ENCODE results near the gene PRPS1.
"Not testable (repeated sequence)": the region's sequence is repeated elsewhere in the genome, so short reads cannot be mapped to it uniquely, and the experiment has no call there.

The PRPS1 gene

GRCh38 chrX:107678957-107679740 lies 50.8 kb downstream of the PRPS1 start:
- peaks cover 8% of the 10 kb centered on the region for H3K27me3 ChIP-seq (ENCODE audit: insufficient read depth, low read depth, severe bottlenecking)
- H3K9me3 ChIP-seq (ENCODE audit: severe bottlenecking), result no peaks in the 10 kb centered on the region
- H3K4me3 ChIP-seq (ENCODE audit: low read depth, low read length), result no peak overlapping the region
- no peaks in the 10 kb centered on the region for H3K36me3 ChIP-seq
- no peak for DNase-seq
- no peak overlapping the region for H3K27ac ChIP-seq
- TF ChIP-seq, protein P1, sequence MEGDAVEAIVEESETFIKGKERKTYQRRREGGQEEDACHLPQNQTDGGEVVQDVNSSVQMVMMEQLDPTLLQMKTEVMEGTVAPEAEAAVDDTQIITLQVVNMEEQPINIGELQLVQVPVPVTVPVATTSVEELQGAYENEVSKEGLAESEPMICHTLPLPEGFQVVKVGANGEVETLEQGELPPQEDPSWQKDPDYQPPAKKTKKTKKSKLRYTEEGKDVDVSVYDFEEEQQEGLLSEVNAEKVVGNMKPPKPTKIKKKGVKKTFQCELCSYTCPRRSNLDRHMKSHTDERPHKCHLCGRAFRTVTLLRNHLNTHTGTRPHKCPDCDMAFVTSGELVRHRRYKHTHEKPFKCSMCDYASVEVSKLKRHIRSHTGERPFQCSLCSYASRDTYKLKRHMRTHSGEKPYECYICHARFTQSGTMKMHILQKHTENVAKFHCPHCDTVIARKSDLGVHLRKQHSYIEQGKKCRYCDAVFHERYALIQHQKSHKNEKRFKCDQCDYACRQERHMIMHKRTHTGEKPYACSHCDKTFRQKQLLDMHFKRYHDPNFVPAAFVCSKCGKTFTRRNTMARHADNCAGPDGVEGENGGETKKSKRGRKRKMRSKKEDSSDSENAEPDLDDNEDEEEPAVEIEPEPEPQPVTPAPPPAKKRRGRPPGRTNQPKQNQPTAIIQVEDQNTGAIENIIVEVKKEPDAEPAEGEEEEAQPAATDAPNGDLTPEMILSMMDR (IDR thresholded peaks at IDR 0.05; ENCODE audit: low read depth, low read length), result no peak

GRCh38 chrX:107682256-107682655 lies 53.9 kb downstream of the PRPS1 start:
- Histone ChIP-seq H3K27ac (no peak overlapping the region), H3K4me3 (ENCODE audit: low read depth, low read length) (no peak overlapping the region), H3K27me3 (ENCODE audit: insufficient read depth, low read depth, severe bottlenecking) (peaks cover 4% of the 10 kb centered on the region), H3K9me3 (ENCODE audit: severe bottlenecking) (no peaks in the 10 kb centered on the region), H3K36me3 (no peaks in the 10 kb centered on the region)
- DNase-seq, result no peak
- TF ChIP-seq, protein P1 (IDR thresholded peaks at IDR 0.05; ENCODE audit: low read depth, low read length), result no peak

DNA sequence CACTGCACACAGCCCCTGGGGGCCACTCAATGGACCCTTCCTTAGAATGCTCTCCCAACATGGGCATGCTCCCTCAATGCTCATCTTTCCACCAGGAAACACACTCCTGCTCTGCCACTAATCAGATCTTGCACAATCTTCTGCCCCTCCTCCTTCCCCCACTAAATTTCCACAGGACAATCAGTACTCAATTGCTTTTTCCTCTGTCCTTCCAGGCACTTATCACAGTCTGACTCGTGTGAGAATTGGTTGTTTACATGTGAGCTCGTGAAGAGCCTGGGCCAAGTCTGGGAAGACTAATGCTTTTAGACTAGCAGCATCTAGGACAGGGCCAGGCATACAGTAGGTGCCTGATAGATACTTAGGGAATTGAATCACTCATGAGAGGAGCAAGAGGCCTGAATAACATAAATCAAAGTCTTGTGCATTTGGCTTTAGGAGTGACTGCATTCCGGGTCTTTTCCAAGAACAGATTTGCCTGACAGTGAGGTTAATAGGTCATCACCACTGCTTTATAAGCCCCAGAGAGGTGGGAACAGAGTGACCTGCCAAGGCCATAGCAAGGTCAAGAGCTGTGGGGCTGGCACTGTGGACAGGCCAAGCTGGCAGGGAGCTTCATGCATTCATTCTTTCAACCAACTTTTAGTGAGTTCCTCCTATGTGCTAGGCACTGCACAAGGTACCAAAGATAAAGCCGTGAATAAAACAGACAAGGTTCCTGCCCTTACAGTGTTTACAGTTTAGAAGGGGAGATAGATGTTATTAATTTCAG lies 55.0 kb downstream of the PRPS1 start:
- TF ChIP-seq, protein P1 (IDR thresholded peaks at IDR 0.05; ENCODE audit: low read depth, low read length), result no peak
- no peak overlapping the region for H3K27ac ChIP-seq
- no peak for DNase-seq

GRCh38 chrX:107683931-107684330 lies 55.6 kb downstream of the PRPS1 start:
- no peak overlapping the region for H3K27ac ChIP-seq
- peaks cover 4% of the 10 kb centered on the region for H3K27me3 ChIP-seq (ENCODE audit: insufficient read depth, low read depth, severe bottlenecking)
- no peaks in the 10 kb centered on the region for H3K9me3 ChIP-seq (ENCODE audit: severe bottlenecking)
- no peak overlapping the region for H3K4me3 ChIP-seq (ENCODE audit: low read depth, low read length)
- no peaks in the 10 kb centered on the region for H3K36me3 ChIP-seq
- TF ChIP-seq, protein P1 (IDR thresholded peaks at IDR 0.05; ENCODE audit: low read depth, low read length), result no peak
- DNase-seq, result no peak

More for the DNA sequence above, 55.0 kb downstream of the PRPS1 start:
- Histone ChIP-seq H3K4me3 (ENCODE audit: low read depth, low read length) (no peak overlapping the region), H3K27me3 (ENCODE audit: insufficient read depth, low read depth, severe bottlenecking) (peaks cover 4% of the 10 kb centered on the region), H3K36me3 (no peaks in the 10 kb centered on the region), H3K9me3 (ENCODE audit: severe bottlenecking) (no peaks in the 10 kb centered on the region)

DNA sequence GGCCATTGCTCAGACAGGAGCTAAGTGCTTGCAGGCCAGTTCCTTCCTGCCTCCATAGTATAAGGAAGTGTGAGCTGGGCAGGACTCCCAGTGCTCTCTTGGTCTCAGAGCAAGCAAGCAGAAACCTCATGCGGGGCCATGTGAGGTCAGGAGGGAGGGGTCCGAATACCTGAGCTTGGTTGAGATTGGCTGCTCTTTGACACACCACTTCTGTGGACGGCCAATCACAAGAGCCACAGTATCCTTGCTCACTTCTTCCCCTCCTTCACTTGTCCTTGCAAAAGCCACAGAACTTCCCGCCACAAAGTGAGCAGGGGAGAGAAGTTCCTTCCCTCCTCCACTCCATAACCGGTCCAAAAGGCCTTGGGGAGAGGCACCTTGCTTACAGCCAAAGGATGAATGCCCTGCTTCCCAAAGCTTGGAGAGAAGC lies 56.7 kb downstream of the PRPS1 start:
- Histone ChIP-seq H3K4me3 (ENCODE audit: low read depth, low read length) (no peak overlapping the region), H3K9me3 (ENCODE audit: severe bottlenecking) (no peaks in the 10 kb centered on the region), H3K27ac (no peak overlapping the region), H3K36me3 (no peaks in the 10 kb centered on the region), H3K27me3 (ENCODE audit: insufficient read depth, low read depth, severe bottlenecking) (peaks cover 4% of the 10 kb centered on the region)
- TF ChIP-seq, protein P1 (IDR thresholded peaks at IDR 0.05; ENCODE audit: low read depth, low read length), result no peak
- no peak for DNase-seq

DNA sequence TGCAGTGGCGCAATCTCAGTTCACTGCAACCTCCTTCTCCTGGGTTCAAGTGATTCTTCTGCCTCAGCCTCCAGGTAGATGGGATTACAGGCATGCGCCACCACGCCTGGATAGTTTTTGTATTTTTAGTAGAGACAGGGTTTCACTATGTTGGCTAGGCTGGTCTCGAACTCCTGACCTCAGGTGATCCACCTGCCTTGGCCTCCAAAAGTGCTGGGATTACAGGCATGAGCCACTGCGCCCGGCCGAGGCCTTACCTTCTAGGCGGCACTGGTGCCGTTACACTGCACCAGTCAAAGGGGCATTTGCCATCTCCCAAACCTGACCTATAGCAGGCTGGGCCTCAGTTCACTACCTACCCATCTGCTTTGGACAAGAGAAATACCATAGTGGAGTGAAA lies 57.3 kb downstream of the PRPS1 start:
- H3K9me3 ChIP-seq (ENCODE audit: severe bottlenecking); H3K4me3 ChIP-seq (ENCODE audit: low read depth, low read length); DNase-seq; H3K27me3 ChIP-seq (ENCODE audit: insufficient read depth, low read depth, severe bottlenecking); H3K36me3 ChIP-seq; H3K27ac ChIP-seq: not testable (repeated sequence)
